Spleen (tissue), 11 donors: Measurements from ENCODE around the gene COL9A2. TPM values are rescaled to one million over a fixed set of nuclear protein-coding genes. Genes with fewer than 3 reads are reported as not detected.

Experiments used
- DNase-seq: peaks from one replicate; pipeline ENCODE4 v3.0.0-alpha.2; 2020
- H3K27ac ChIP-seq, 8 donors: fragments of 200-600 bp; sonication (generic) in 7 of 8; 1 replicate in 4 of 8; 2 replicates in 4 of 8; pipeline versions ENCODE4 v1.5.0 to v1.8.0; 2016 to 2021; ENCODE audit warnings: inconsistent platforms in 4 of 8, mild to moderate bottlenecking in 4 of 8, moderate library complexity in 1 of 8
- H3K27me3 ChIP-seq, 7 donors: fragments of 200-600 bp; sonication (generic) in 6 of 7; replicated peaks in 1 of 7; 1 replicate in 4 of 7; 2 replicates in 3 of 7; pipeline versions ENCODE4 v1.5.0 to v1.8.0; 2016 to 2021; ENCODE audit warnings: inconsistent platforms in 3 of 7, mild to moderate bottlenecking in 1 of 7
- H3K36me3 ChIP-seq, 6 donors: fragments of 200-600 bp; sonication (generic) in 5 of 6; 1 replicate in 4 of 6; 2 replicates in 2 of 6; pipeline versions ENCODE4 v1.5.0 to v1.8.0; 2016 to 2021; ENCODE audit warnings: inconsistent platforms in 2 of 6
- H3K4me1 ChIP-seq, 6 donors: fragments of 200-600 bp; sonication (generic) in 5 of 6; 1 replicate in 3 of 6; 2 replicates in 3 of 6; pipeline versions ENCODE4 v1.5.0 to v1.8.0; 2016 to 2021; ENCODE audit warnings: inconsistent platforms in 3 of 6
- H3K4me3 ChIP-seq, 8 donors: fragments of 200-600 bp; sonication (generic) in 7 of 8; 1 replicate in 4 of 8; 2 replicates in 4 of 8; pipeline versions ENCODE4 v1.5.0 to v1.8.0; 2016 to 2021; ENCODE audit warnings: inconsistent platforms in 4 of 8, mild to moderate bottlenecking in 4 of 8, moderate library complexity in 2 of 8
- H3K9me3 ChIP-seq, 8 donors: fragments of 200-600 bp; sonication (generic) in 7 of 8; 1 replicate in 4 of 8; 2 replicates in 4 of 8; pipeline versions ENCODE4 v1.5.0 to v1.8.0; 2016 to 2021; ENCODE audit warnings: inconsistent platforms in 4 of 8
- CTCF ChIP-seq, 11 experiments: fragments of 200-600 bp in 7 of 11; fragments of 450-650 bp in 4 of 11; sonication (generic) in 4 of 11; IDR thresholded peaks in 8 of 11; conservative IDR thresholded peaks in 3 of 11; 1 replicate in 7 of 11; 2 replicates in 4 of 11; pipeline versions ENCODE4 v1.4.0 to v1.8.0; 2016 to 2021; ENCODE audit warnings: antibody characterized with exemption in 11 of 11, inconsistent platforms in 4 of 11, mild to moderate bottlenecking in 1 of 11
- POLR2A ChIP-seq, 3 donors: fragments of 450-650 bp; IDR thresholded peaks; one replicate each; pipeline ENCODE4 v1.5.1; 2017; ENCODE audit warnings: antibody characterized with exemption in 3 of 3, mild to moderate bottlenecking in 1 of 3
- POLR2AphosphoS5 ChIP-seq, 3 donors: sonication (generic); formaldehyde crosslinking; IDR thresholded peaks; one replicate each; pipeline ENCODE4 v1.5.1; 2017; ENCODE audit warnings: antibody characterized with exemption in 3 of 3
- WGBS, 5 donors: extraction: QIAGEN DNeasy Blood & Tissue Kit in 3 of 5; methylation state at CpG; one replicate each; pipeline versions ENCODE4 v1.1.5 to v1.1.7; 2013 to 2018; 5-methylcytosine and 5-hydroxymethylcytosine counted together
- intact Hi-C: fragments of 100-400 bp; cut with DNase I; formaldehyde crosslinking; loops from one replicate; pipeline ENCODE4 v1.15.0; 2023; ENCODE audit warnings: low total_unique reads
- polyA plus RNA-seq, 3 donors: library from polyadenylated mRNA; stranded (reverse); fragments of 200-250 nt; gene quantifications; one replicate each; pipeline ENCODE4 v1.2.1, GENCODE V29; 2013
- total RNA-seq, 7 donors: library from RNA; depleted of rRNA in 3 of 7; stranded (reverse); fragments of >200 nt in 3 of 7; fragmentation: NEBNext Ultra II Directional in 4 of 7; extraction: Animal tissue kit (Norgen Biotek cat#: 25700) in 4 of 7; gene quantifications; one replicate each; pipeline versions ENCODE4 v1.1.0 to v1.2.1, GENCODE V29; 2016 to 2021
- donor health status: healthy with polysubstance abuse.
- donor health status: DM: no; HTN: no; CAD: no; lungs with moderate emphysema.
- donor health status: DM: no; HTN: no; CAD: no.
- donor health status: Bipolar disorder and iron deficiency.
- donor health status: healthy.
- donor health status: DM: no; HTN: no; CAD: no.
- donor health status: DM: yes; HTN: yes; CAD: no.

Gene COL9A2
- total and polyA plus RNA-seq, 10 donors, result 3.1 to 17.8 (median 7.8) TPM

- Histone ChIP-seq H3K4me3 (no peak overlapping the region), H3K27me3 (peaks cover 0 to 45% (median 24%) of the 10 kb centered on the region in 7 donors), H3K4me1 (peaks cover 12 to 37% (median 36%) of the 10 kb centered on the region in 6 donors), H3K9me3 (no peaks in the 10 kb centered on the region), H3K27ac (no peak overlapping the region), H3K36me3 (no peaks in the 10 kb centered on the region)
- WGBS, 5 donors, result 90 to 98% (median 93%) methylated on average over 4 of the region's 4 CpGs
- TF ChIP-seq CTCF (IDR thresholded peaks at IDR 0.05 in 8 of 11, conservative IDR thresholded peaks at IDR 0.05 in 3 of 11) (no peak), POLR2AphosphoS5 (IDR thresholded peaks at IDR 0.05) (no peak), POLR2A (IDR thresholded peaks at IDR 0.05) (no peak)
- DNase-seq, result no peak
- intact Hi-C loops, result no loop called here
These were observed 2.0 kb upstream of the COL9A2 start for GRCh38 chr1:40318970-40319621.

- H3K27me3 ChIP-seq, result peaks cover 0 to 45% (median 24%) of the 10 kb centered on the region in 7 donors
- 89 to 96% (median 94%) methylated on average over 4 of the region's 4 CpGs for WGBS, 5 donors
- H3K27ac ChIP-seq, result no peak overlapping the region
- no peak for DNase-seq
- no peaks in the 10 kb centered on the region for H3K36me3 ChIP-seq
- H3K4me3 ChIP-seq, result no peak overlapping the region
- no peak for TF ChIP-seq CTCF (IDR thresholded peaks at IDR 0.05 in 8 of 11, conservative IDR thresholded peaks at IDR 0.05 in 3 of 11)
- TF ChIP-seq POLR2AphosphoS5 (IDR thresholded peaks at IDR 0.05), result no peak
- TF ChIP-seq POLR2A (IDR thresholded peaks at IDR 0.05), result no peak
- intact Hi-C loops, result no loop called here
- peaks cover 13 to 43% (median 42%) of the 10 kb centered on the region in 6 donors for H3K4me1 ChIP-seq
- H3K9me3 ChIP-seq, result no peaks in the 10 kb centered on the region
These were observed 1.4 kb upstream of the COL9A2 start for GRCh38 chr1:40318476-40318875.

GRCh38 chr1:40317394-40318074 is 448 bp upstream of the COL9A2 start:
- H3K27me3 ChIP-seq, result peaks cover 0 to 45% (median 24%) of the 10 kb centered on the region in 7 donors
- no peaks in the 10 kb centered on the region for H3K36me3 ChIP-seq
- TF ChIP-seq POLR2A (IDR thresholded peaks at IDR 0.05) (no peak), CTCF (IDR thresholded peaks at IDR 0.05 in 8 of 11, conservative IDR thresholded peaks at IDR 0.05 in 3 of 11) (no peak), POLR2AphosphoS5 (IDR thresholded peaks at IDR 0.05) (no peak)
- no peak for DNase-seq
- no peaks in the 10 kb centered on the region for H3K9me3 ChIP-seq
- WGBS, 5 donors, result 30 to 54% (median 43%) methylated on average over 15 to 21 of the region's 21 CpGs
- H3K4me3 ChIP-seq, result peak overlapping the region in 7 of 8 donors; percentile 39 to 82 (median 54)
- peaks cover 22 to 52% (median 51%) of the 10 kb centered on the region in 6 donors for H3K4me1 ChIP-seq
- H3K27ac ChIP-seq, result no peak overlapping the region
- intact Hi-C loops, result no loop called here
